Activated naive CD4-positive, alpha-beta T cell treated with anti-CD3 and anti-CD28 coated beads, Interleukin-2, amount 10 ng/mL, durations not matched to agents 7 days and 5 days (primary cell): ENCODE data around the gene BBS9.
"Not testable (repeated sequence)": the region's sequence is repeated elsewhere in the genome, so short reads cannot be mapped to it uniquely, and the experiment has no call there.

Experiments used
- CTCF ChIA-PET: fragments of 350-600 bp; sonication (Branson Sonifier 250); formaldehyde crosslinking; loops from one replicate; lab custom pipeline; 2021; ENCODE audit warnings: antibody characterized with exemption; lab: Charles Lee
- DNase-seq: peaks from one replicate; pipeline ENCODE4 v3.0.0-alpha.2; 2020
- H3K27ac Mint-ChIP-seq: one replicate; pipeline ENCODE4 v1.8.0; 2021; ENCODE audit warnings: mild to moderate bottlenecking, moderate library complexity, mixed read lengths
- H3K27me3 Mint-ChIP-seq: one replicate; pipeline ENCODE4 v1.8.0; 2021; ENCODE audit warnings: mild to moderate bottlenecking, mixed read lengths
- H3K36me3 Mint-ChIP-seq: one replicate; pipeline ENCODE4 v1.8.0; 2021; ENCODE audit warnings: mixed read lengths
- H3K4me1 Mint-ChIP-seq: one replicate; pipeline ENCODE4 v1.8.0; 2021; ENCODE audit warnings: mixed read lengths
- H3K4me3 Mint-ChIP-seq: one replicate; pipeline ENCODE4 v1.8.0; 2021; ENCODE audit warnings: mild to moderate bottlenecking, moderate library complexity, mixed read lengths
- H3K9me3 Mint-ChIP-seq: one replicate; pipeline ENCODE4 v1.8.0; 2021; ENCODE audit warnings: mixed read lengths

Gene BBS9

DNA sequence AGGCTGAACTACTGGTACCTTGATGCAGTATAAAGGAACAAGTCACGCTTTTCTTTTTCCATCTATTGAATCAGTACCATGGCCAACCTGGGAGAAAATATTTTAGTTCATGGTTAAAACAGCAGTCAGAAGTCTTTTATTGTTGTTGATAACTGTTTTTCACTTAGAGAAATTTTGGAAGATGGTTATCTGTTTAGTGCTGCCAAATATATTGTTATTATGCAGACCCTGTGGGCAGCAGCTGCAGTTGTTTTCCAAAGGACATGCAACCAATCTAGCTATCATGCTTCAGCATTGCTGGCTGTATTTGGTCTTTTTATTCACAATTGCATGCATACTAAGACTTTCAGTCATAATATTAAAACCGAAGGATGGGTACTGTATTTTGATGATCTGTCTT is 169.5 kb downstream of the BBS9 start:
- CTCF ChIA-PET = no interaction called here
- H3K27ac Mint-ChIP-seq = no peak overlapping the region
- no peaks in the 10 kb centered on the region for H3K27me3 Mint-ChIP-seq
- H3K36me3 Mint-ChIP-seq = peaks cover 2% of the 10 kb centered on the region
- no peak overlapping the region for H3K4me3 Mint-ChIP-seq
- peaks cover 22% of the 10 kb centered on the region for H3K9me3 Mint-ChIP-seq
- H3K4me1 Mint-ChIP-seq = no peaks in the 10 kb centered on the region
- DNase-seq = no peak

GRCh38 chr7:33299425-33299824 is 170.1 kb downstream of the BBS9 start:
- CTCF ChIA-PET = no interaction called here
- no peak overlapping the region for H3K27ac Mint-ChIP-seq
- peaks cover 2% of the 10 kb centered on the region for H3K36me3 Mint-ChIP-seq
- H3K9me3 Mint-ChIP-seq = peaks cover 22% of the 10 kb centered on the region
- H3K4me1 Mint-ChIP-seq = no peaks in the 10 kb centered on the region
- H3K4me3 Mint-ChIP-seq = no peak overlapping the region
- DNase-seq = no peak
- H3K27me3 Mint-ChIP-seq = no peaks in the 10 kb centered on the region

DNA sequence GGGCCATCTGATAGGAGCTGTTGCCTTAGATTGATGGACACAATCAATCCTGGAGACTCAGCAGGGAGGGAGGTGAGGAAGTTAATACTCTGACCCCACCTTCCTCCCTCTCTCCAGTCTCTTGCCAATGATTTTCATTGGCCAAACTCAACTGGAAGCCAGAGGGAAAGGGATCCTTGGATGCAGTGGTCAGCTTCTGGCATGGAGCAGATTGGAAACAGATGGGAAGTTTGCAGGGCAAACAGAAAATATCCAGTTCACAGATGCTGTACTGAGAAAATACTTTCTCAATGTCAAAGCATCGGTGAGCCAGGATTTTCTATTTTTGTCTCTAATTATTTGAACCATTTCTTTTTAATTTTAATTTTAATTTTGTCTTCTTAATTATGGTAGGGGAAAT is 170.8 kb downstream of the BBS9 start:
- H3K27ac Mint-ChIP-seq = no peak overlapping the region
- CTCF ChIA-PET = no interaction called here
- peaks cover 22% of the 10 kb centered on the region for H3K9me3 Mint-ChIP-seq
- no peak for DNase-seq
- H3K27me3 Mint-ChIP-seq = no peaks in the 10 kb centered on the region
- H3K4me3 Mint-ChIP-seq = no peak overlapping the region
- H3K36me3 Mint-ChIP-seq = peaks cover 2% of the 10 kb centered on the region
- no peaks in the 10 kb centered on the region for H3K4me1 Mint-ChIP-seq

GRCh38 chr7:33300742-33301141 is 171.4 kb downstream of the BBS9 start:
- no peaks in the 10 kb centered on the region for H3K27me3 Mint-ChIP-seq
- peaks cover 22% of the 10 kb centered on the region for H3K9me3 Mint-ChIP-seq
- no peak for DNase-seq
- no peak overlapping the region for H3K4me3 Mint-ChIP-seq
- CTCF ChIA-PET = no interaction called here
- no peaks in the 10 kb centered on the region for H3K4me1 Mint-ChIP-seq
- peaks cover 2% of the 10 kb centered on the region for H3K36me3 Mint-ChIP-seq
- H3K27ac Mint-ChIP-seq = no peak overlapping the region

DNA sequence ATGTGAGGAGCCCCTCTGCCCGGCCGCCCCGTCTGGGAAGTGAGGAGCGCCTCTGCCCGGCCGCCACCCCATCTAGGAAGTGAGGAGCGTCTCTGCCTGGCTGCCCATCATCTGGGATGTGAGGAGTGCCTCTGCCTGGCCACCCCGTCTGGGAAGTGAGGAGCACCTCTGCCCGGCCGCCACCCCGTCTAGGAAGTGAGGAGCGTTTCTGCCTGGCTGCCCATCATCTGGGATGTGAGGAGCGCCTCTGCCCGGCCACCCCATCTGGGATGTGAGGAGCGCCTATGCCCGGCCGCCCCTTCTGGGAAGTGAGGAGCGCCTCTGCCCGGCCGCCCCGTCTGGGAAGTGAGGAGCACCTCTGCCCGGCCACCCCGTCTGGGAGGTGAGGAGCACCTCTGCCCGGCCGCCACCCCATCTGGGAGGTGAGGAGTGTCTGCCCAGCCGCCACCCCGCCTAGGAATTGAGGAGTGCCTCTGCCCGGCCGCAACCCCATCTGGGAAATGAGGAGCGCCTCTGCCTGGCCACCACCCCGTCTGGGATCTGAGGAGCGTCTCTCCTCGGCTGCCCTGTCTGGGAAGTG is 174.7 kb downstream of the BBS9 start:
- H3K4me3 Mint-ChIP-seq, H3K36me3 Mint-ChIP-seq, CTCF ChIA-PET, H3K4me1 Mint-ChIP-seq, DNase-seq, H3K27ac Mint-ChIP-seq, H3K27me3 Mint-ChIP-seq: not testable (repeated sequence)
- peaks cover 22% of the 10 kb centered on the region for H3K9me3 Mint-ChIP-seq

DNA sequence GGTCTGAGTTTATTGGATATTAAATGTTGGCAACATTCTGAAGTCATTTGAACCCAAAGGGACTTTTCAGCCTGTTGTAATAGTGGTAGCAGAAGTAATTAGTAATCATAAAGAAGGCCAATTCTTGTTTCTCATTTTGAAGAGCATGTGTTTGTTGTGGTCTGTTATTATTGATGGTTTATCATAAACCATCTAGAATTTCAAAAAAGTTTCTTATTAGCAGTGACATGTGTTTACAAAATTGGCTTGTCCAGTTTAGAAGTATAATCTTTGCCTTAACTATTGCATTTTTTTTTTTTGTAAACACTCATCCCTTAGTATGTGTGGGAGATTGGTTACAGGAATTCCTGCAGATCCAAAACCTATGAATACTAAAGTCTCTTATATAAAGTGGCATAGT is 177.8 kb downstream of the BBS9 start:
- no peaks in the 10 kb centered on the region for H3K36me3 Mint-ChIP-seq
- H3K27ac Mint-ChIP-seq = no peak overlapping the region
- no peaks in the 10 kb centered on the region for H3K27me3 Mint-ChIP-seq
- no peak for DNase-seq
- H3K4me1 Mint-ChIP-seq = no peaks in the 10 kb centered on the region
- CTCF ChIA-PET = no interaction called here
- H3K4me3 Mint-ChIP-seq = no peak overlapping the region
- H3K9me3 Mint-ChIP-seq = peaks cover 8% of the 10 kb centered on the region

DNA sequence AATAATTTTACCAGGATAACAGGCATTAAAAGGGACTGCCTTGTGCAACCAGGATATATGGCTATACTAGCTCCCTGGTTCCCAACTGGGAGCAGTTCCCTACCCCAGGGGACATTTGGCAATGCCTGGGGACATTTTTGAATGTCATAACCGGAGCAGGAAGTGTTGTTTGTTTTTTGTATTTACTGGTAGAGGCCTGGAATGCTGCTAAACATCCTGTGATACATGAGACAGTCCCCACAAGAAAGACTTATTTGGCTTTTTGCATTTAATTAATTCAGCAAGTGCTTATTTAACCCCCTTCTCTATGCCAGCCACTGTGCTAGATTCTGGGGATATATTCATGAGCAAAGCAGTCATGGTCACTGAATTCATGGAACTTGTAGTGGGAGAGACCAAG is 181.2 kb downstream of the BBS9 start:
- Mint-ChIP-seq H3K4me3 (no peak overlapping the region), H3K27ac (no peak overlapping the region), H3K27me3 (no peaks in the 10 kb centered on the region), H3K36me3 (no peaks in the 10 kb centered on the region), H3K4me1 (no peaks in the 10 kb centered on the region), H3K9me3 (no peaks in the 10 kb centered on the region)
- CTCF ChIA-PET = no interaction called here
- DNase-seq = no peak

DNA sequence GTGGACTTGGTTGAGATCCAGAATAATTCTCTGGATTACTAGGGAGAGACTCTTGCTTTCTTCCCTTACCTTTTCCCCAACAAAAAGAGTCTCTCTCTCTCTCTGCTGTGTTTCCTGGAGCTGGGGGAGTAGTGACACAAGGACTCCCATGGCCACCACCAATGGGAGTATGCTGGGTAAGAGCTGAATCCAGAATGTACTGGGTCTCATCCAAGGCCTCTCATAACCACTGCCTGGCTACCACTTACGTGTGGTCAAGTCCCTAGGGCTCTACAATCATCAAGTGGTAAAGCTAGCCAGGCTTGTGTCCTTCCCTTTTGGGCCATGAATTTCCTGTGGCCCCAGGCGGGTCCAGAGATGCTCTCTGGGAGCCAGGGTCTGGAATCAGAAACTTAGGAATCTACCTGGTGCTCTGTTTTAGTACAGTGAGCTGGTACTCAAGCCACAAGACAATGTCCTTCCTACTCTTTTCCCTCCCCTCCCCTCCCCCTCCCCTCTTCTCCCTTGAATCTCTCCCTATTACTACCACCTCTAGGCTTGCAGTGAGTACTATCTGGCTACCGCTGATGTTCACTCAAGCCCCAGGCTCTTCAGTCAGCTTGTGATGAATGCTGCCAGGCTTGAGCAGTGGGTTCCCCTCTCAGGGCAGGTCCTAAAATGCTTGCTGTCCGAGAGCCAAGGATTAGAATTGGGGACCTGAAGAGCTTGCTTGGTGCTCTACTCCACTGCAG is 196.6 kb downstream of the BBS9 start:
- no peaks in the 10 kb centered on the region for H3K4me1 Mint-ChIP-seq
- peaks cover 2% of the 10 kb centered on the region for H3K9me3 Mint-ChIP-seq
- H3K27me3 Mint-ChIP-seq = no peaks in the 10 kb centered on the region
- H3K36me3 Mint-ChIP-seq = no peaks in the 10 kb centered on the region
- no peak overlapping the region for H3K4me3 Mint-ChIP-seq
- DNase-seq = no peak
- no peak overlapping the region for H3K27ac Mint-ChIP-seq
- CTCF ChIA-PET = no interaction called here

GRCh38 chr7:33326485-33326848 is 197.1 kb downstream of the BBS9 start:
- Mint-ChIP-seq H3K4me3 (no peak overlapping the region), H3K9me3 (peaks cover 2% of the 10 kb centered on the region)
- CTCF ChIA-PET = interaction anchor here (0.9 kb wide), 1 partner anchor 10 kb away, joined by 3 read pairs; no protein-coding TSS in a partner anchor

GRCh38 chr7:33327427-33327826 is 198.1 kb downstream of the BBS9 start:
- no peak overlapping the region for H3K27ac Mint-ChIP-seq
- CTCF ChIA-PET = interaction anchor here (0.9 kb wide), 1 partner anchor 9 kb away, joined by 3 read pairs; no protein-coding TSS in a partner anchor
- H3K4me3 Mint-ChIP-seq = no peak overlapping the region
- DNase-seq = no peak
- H3K36me3 Mint-ChIP-seq = no peaks in the 10 kb centered on the region
- H3K9me3 Mint-ChIP-seq = peaks cover 2% of the 10 kb centered on the region
- H3K4me1 Mint-ChIP-seq = no peaks in the 10 kb centered on the region
- H3K27me3 Mint-ChIP-seq = no peaks in the 10 kb centered on the region

More at GRCh38 chr7:33326485-33326848, 197.1 kb downstream of the BBS9 start:
- Mint-ChIP-seq H3K4me1 (no peaks in the 10 kb centered on the region), H3K27ac (no peak overlapping the region), H3K36me3 (no peaks in the 10 kb centered on the region), H3K27me3 (no peaks in the 10 kb centered on the region)
- DNase-seq = no peak

DNA sequence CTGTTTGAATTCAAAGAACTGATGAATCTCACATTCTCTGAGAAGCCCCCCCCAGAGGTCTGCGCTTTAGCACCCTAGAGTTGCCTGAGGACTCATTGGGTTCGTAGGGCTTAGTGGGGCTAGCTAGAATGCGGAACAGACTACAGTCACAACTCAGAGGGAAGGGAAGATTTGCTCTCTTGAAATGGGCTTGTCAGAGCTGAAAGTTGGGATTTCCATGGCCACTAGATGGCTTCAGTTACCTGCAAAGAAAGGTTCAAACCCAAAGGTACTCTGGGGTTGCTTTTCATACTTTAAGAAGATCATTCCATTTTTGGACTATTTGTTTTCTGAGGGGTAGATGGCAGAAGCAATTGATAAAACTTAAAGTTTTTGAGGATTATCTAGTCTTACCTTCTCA is 205.0 kb downstream of the BBS9 start:
- CTCF ChIA-PET = interaction anchor here (0.6 kb wide), 1 partner anchor 249 kb away, joined by 3 read pairs; no protein-coding TSS in a partner anchor
- no peaks in the 10 kb centered on the region for H3K9me3 Mint-ChIP-seq
- H3K27ac Mint-ChIP-seq = no peak overlapping the region
- H3K4me3 Mint-ChIP-seq = no peak overlapping the region
- no peak for DNase-seq
- H3K36me3 Mint-ChIP-seq = no peaks in the 10 kb centered on the region
- no peaks in the 10 kb centered on the region for H3K4me1 Mint-ChIP-seq
- H3K27me3 Mint-ChIP-seq = no peaks in the 10 kb centered on the region

- CTCF ChIA-PET = interaction anchor here (1.1 kb wide), 1 partner anchor 14 kb away, joined by 3 read pairs; no protein-coding TSS in a partner anchor
- H3K27me3 Mint-ChIP-seq = no peaks in the 10 kb centered on the region
Measured at GRCh38 chr7:33336820-33337219, 207.5 kb downstream of the BBS9 start.

GRCh38 chr7:33339074-33339790 is 209.9 kb downstream of the BBS9 start:
- no peaks in the 10 kb centered on the region for H3K9me3 Mint-ChIP-seq

More at GRCh38 chr7:33336820-33337219, 207.5 kb downstream of the BBS9 start:
- DNase-seq = no peak
- no peak overlapping the region for H3K4me3 Mint-ChIP-seq
- H3K4me1 Mint-ChIP-seq = no peaks in the 10 kb centered on the region
- H3K27ac Mint-ChIP-seq = no peak overlapping the region
- H3K36me3 Mint-ChIP-seq = no peaks in the 10 kb centered on the region
- H3K9me3 Mint-ChIP-seq = no peaks in the 10 kb centered on the region

DNA sequence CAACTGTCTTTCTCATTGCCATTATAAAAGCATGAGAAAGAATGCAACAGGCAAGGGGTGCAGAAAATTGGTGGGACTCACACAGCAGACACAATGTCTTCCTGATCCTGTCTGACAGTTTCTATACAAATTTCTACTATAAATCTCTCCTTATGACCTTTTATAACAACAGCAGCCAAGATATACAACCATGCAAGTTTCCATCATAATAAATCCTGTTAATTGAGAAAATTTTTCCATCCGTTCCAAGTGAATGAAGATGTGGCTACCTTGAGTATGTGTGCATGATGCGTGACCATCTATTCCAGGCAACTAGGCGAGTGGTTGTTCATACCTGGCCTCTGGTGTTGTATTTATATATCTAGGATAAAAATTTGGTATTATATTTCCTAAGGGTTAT is 216.7 kb downstream of the BBS9 start:
- H3K27me3 Mint-ChIP-seq = no peaks in the 10 kb centered on the region
- CTCF ChIA-PET = no interaction called here
- H3K27ac Mint-ChIP-seq = no peak overlapping the region
- H3K9me3 Mint-ChIP-seq = no peaks in the 10 kb centered on the region
- no peak for DNase-seq
- H3K4me1 Mint-ChIP-seq = no peaks in the 10 kb centered on the region
- H3K36me3 Mint-ChIP-seq = no peaks in the 10 kb centered on the region
- no peak overlapping the region for H3K4me3 Mint-ChIP-seq

More at GRCh38 chr7:33339074-33339790, 209.9 kb downstream of the BBS9 start:
- Mint-ChIP-seq H3K4me1 (no peaks in the 10 kb centered on the region), H3K27ac (no peak overlapping the region), H3K36me3 (no peaks in the 10 kb centered on the region), H3K4me3 (no peak overlapping the region), H3K27me3 (no peaks in the 10 kb centered on the region)
- CTCF ChIA-PET = no interaction called here
- no peak for DNase-seq
